HEK293T (cell line): Measurements from ENCODE around the gene C1QTNF9B.

ENCODE experiments used
- CTCF ChIA-PET: fragments of 350-600 bp; formaldehyde crosslinking; extraction: SDS; loops from one replicate; lab custom pipeline; 2021; ENCODE audit warnings: antibody characterized with exemption, inconsistent platforms; lab: Yijun Ruan, JAX
- POLR2A ChIA-PET: fragments of 350-600 bp; formaldehyde crosslinking; extraction: SDS; loops from one replicate; lab custom pipeline; 2020; ENCODE audit warnings: antibody characterized with exemption, inconsistent platforms; lab: Yijun Ruan, JAX
- DNase-seq: peaks from one replicate; pipeline ENCODE4 v3.0.0; 2012; ENCODE audit warnings: mixed read lengths; ENCODE audit errors: extremely low spot score
- ARNT ChIP-seq: fragments of 450-650 bp; IDR thresholded peaks from 2 replicates; pipeline ENCODE4 v1.6.1; 2017; ENCODE audit warnings: mild to moderate bottlenecking
- BHLHE40 ChIP-seq: fragments of 450-650 bp; IDR thresholded peaks from 2 replicates; pipeline ENCODE4 v1.6.1; 2016; ENCODE audit warnings: mild to moderate bottlenecking, moderate library complexity, borderline replicate concordance
- CTBP1 ChIP-seq: fragments of 450-650 bp; IDR thresholded peaks from 2 replicates; pipeline ENCODE4 v1.6.1; 2016; ENCODE audit warnings: borderline replicate concordance
- ELF4 ChIP-seq: fragments of 450-650 bp; IDR thresholded peaks from 2 replicates; pipeline ENCODE4 v1.6.1; 2017; ENCODE audit warnings: antibody characterized with exemption
- FOXA1 ChIP-seq: fragments of 450-650 bp; IDR thresholded peaks from 2 replicates; pipeline ENCODE4 v1.6.1; 2016; ENCODE audit warnings: mild to moderate bottlenecking
- FOXK2 ChIP-seq: fragments of 450-650 bp; IDR thresholded peaks from 2 replicates; pipeline ENCODE4 v1.6.1; 2016; ENCODE audit warnings: mild to moderate bottlenecking
- FOXM1 ChIP-seq: fragments of 450-650 bp; IDR thresholded peaks from 2 replicates; pipeline ENCODE4 v1.6.1; 2017; ENCODE audit warnings: mild to moderate bottlenecking, borderline replicate concordance
- HDGF ChIP-seq: fragments of 450-650 bp; IDR thresholded peaks from 2 replicates; pipeline ENCODE4 v1.6.1; 2017; ENCODE audit warnings: antibody characterized with exemption, borderline replicate concordance
- L3MBTL2 ChIP-seq: fragments of 450-650 bp; conservative IDR thresholded peaks from 2 replicates; pipeline ENCODE4 v1.6.1; 2016; ENCODE audit warnings: mild to moderate bottlenecking
- LEF1 ChIP-seq: fragments of 450-650 bp; IDR thresholded peaks from 2 replicates; pipeline ENCODE4 v1.6.1; 2017; ENCODE audit warnings: mild to moderate bottlenecking, borderline replicate concordance
- NFRKB ChIP-seq: fragments of 450-650 bp; IDR thresholded peaks from 2 replicates; pipeline ENCODE4 v1.6.1; 2016; ENCODE audit warnings: mild to moderate bottlenecking, moderate library complexity
- SP1 ChIP-seq: fragments of 450-650 bp; IDR thresholded peaks from 2 replicates; pipeline ENCODE4 v1.6.1; 2017
- SUZ12 ChIP-seq: fragments of 450-650 bp; IDR thresholded peaks from 2 replicates; pipeline ENCODE4 v1.6.1; 2016; ENCODE audit warnings: mild to moderate bottlenecking
- TARDBP ChIP-seq: fragments of 450-650 bp; IDR thresholded peaks from 2 replicates; pipeline ENCODE4 v1.6.1; 2016
- ZNF384 ChIP-seq: fragments of 450-650 bp; IDR thresholded peaks from 2 replicates; pipeline ENCODE4 v1.6.1; 2016
- TF ChIP-seq, protein P1 (sequence below): fragments of 450-650 bp; IDR thresholded peaks from 2 replicates; pipeline ENCODE4 v1.6.1; 2016

The C1QTNF9B gene

DNA sequence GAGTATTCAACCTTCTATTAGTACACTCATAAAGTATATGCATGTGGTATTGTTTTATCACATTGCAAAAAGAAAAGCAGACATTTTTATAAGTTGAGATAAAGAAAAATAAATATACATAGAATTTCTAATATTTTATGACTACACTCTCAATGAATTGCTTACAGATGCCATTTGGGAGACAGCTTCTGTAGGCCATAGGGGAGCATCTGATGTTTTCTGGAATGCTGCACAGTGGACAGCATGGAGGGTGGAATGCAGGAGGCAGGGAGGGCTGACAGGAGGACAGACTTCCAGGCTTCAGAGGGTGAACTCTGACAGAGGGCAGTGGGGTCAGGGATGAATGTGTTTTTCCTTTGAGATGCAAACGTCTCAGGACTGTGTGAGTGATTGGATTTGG is 53.9 kb downstream of the C1QTNF9B start:
- CTCF ChIA-PET = no interaction called here
- DNase-seq = no peak
- no peak for TF ChIP-seq SUZ12
- no peak for TF ChIP-seq LEF1
- no peak for TF ChIP-seq HDGF
- TF ChIP-seq ELF4 = no peak
- no peak for TF ChIP-seq TARDBP
- TF ChIP-seq ARNT = no peak
- TF ChIP-seq CTBP1 = no peak
- no peak for TF ChIP-seq FOXK2
- no peak for TF ChIP-seq BHLHE40
- TF ChIP-seq NFRKB = no peak
- TF ChIP-seq L3MBTL2 = no peak
- TF ChIP-seq FOXM1 = no peak
- TF ChIP-seq ZNF384 = no peak
- TF ChIP-seq, protein P1, sequence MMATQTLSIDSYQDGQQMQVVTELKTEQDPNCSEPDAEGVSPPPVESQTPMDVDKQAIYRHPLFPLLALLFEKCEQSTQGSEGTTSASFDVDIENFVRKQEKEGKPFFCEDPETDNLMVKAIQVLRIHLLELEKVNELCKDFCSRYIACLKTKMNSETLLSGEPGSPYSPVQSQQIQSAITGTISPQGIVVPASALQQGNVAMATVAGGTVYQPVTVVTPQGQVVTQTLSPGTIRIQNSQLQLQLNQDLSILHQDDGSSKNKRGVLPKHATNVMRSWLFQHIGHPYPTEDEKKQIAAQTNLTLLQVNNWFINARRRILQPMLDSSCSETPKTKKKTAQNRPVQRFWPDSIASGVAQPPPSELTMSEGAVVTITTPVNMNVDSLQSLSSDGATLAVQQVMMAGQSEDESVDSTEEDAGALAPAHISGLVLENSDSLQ = no peak
- no peak for TF ChIP-seq FOXA1
- no peak for TF ChIP-seq SP1
- POLR2A ChIA-PET = no interaction called here

GRCh38 chr13:23842406-23842805 is 54.9 kb downstream of the C1QTNF9B start:
- TF ChIP-seq SUZ12 (no peak), BHLHE40 (no peak), ELF4 (no peak), CTBP1 (no peak), NFRKB (no peak), ARNT (no peak), TARDBP (no peak), FOXK2 (no peak), LEF1 (no peak), ZNF384 (no peak)

More at GRCh38 chr13:23842406-23842805, 54.9 kb downstream of the C1QTNF9B start:
- ChIA-PET CTCF (no interaction called here), POLR2A (no interaction called here)
- DNase-seq = no peak
